Neuronal stem cell (in vitro differentiated cells): Measurements from ENCODE around the gene AIF1L.

Experiments
- DNase-seq: peaks from one replicate; pipeline ENCODE4 v3.0.0-alpha.2; 2013; ENCODE audit warnings: low spot score
- H2AFZ ChIP-seq: one replicate; pipeline ENCODE4 v1.6.1; 2013; ENCODE audit warnings: mild to moderate bottlenecking, low read length, inconsistent platforms
- H2AK5ac ChIP-seq: 2 replicates; pipeline ENCODE4 v1.6.1; 2013; ENCODE audit warnings: low read depth, mild to moderate bottlenecking, inconsistent platforms, low read length, moderate library complexity, mixed read lengths
- H2BK120ac ChIP-seq: 2 replicates; pipeline ENCODE4 v1.6.1; 2013; ENCODE audit warnings: low read depth, mild to moderate bottlenecking, inconsistent platforms, low read length, moderate library complexity, mixed read lengths
- H2BK12ac ChIP-seq: one replicate; pipeline ENCODE4 v1.6.1; 2013; ENCODE audit warnings: low read length, inconsistent platforms
- H2BK15ac ChIP-seq: 2 replicates; pipeline ENCODE4 v1.6.1; 2013; ENCODE audit warnings: mild to moderate bottlenecking, low read length, inconsistent platforms, mixed read lengths
- H2BK5ac ChIP-seq: one replicate; pipeline ENCODE4 v1.6.1; 2013; ENCODE audit warnings: inconsistent platforms, mild to moderate bottlenecking, low read length, moderate library complexity
- H3K14ac ChIP-seq: one replicate; pipeline ENCODE4 v1.6.1; 2013; ENCODE audit warnings: low read length, inconsistent platforms
- H3K18ac ChIP-seq: 2 replicates; pipeline ENCODE4 v1.6.1; 2013; ENCODE audit warnings: low read length, inconsistent platforms
- H3K23ac ChIP-seq: 2 replicates; pipeline ENCODE4 v1.6.1; 2013; ENCODE audit warnings: low read depth, mild to moderate bottlenecking, mixed read lengths, low read length, inconsistent platforms; ENCODE audit not compliant: poor library complexity
- H3K27ac ChIP-seq: replicated peaks from 3 replicates; pipeline ENCODE4 v1.5.1; 2013; ENCODE audit warnings: low read length, inconsistent platforms
- H3K27me3 ChIP-seq, 3 experiments: 2 replicates each; pipeline ENCODE4 v1.6.1; 2013; ENCODE audit warnings: low read length in 3 of 3, mild to moderate bottlenecking in 2 of 3, inconsistent platforms in 1 of 3, low read depth in 1 of 3, mixed read lengths in 1 of 3, moderate library complexity in 1 of 3; ENCODE audit not compliant: control insufficient read depth in 3 of 3, insufficient read depth in 3 of 3
- H3K36me3 ChIP-seq, 2 donors: replicated peaks in 1 of 2; 2 replicates each; pipeline ENCODE4 v1.6.1; 2013; ENCODE audit warnings: low read length in 2 of 2; ENCODE audit not compliant: control insufficient read depth in 2 of 2, insufficient read depth in 2 of 2
- H3K4ac ChIP-seq: 2 replicates; pipeline ENCODE4 v1.6.1; 2013; ENCODE audit warnings: inconsistent platforms, mild to moderate bottlenecking, low read length, moderate library complexity
- H3K4me1 ChIP-seq, 2 donors: 1 replicate in 1 of 2; 2 replicates in 1 of 2; pipeline ENCODE4 v1.6.1; 2013; ENCODE audit warnings: low read length in 2 of 2, low read depth in 1 of 2; ENCODE audit not compliant: control insufficient read depth in 2 of 2, insufficient read depth in 1 of 2
- H3K4me2 ChIP-seq: one replicate; pipeline ENCODE4 v1.6.1; 2013; ENCODE audit warnings: mild to moderate bottlenecking, low read length, inconsistent platforms; ENCODE audit not compliant: insufficient read depth, poor library complexity, severe bottlenecking
- H3K4me3 ChIP-seq, 2 donors: 2 replicates each; pipeline ENCODE4 v1.5.1; 2013; ENCODE audit warnings: low read length in 2 of 2, mild to moderate bottlenecking in 2 of 2, inconsistent platforms in 1 of 2, moderate library complexity in 1 of 2
- H3K79me1 ChIP-seq: one replicate; pipeline ENCODE4 v1.6.1; 2013; ENCODE audit warnings: low read depth, mild to moderate bottlenecking, inconsistent platforms, low read length, moderate library complexity
- H3K9ac ChIP-seq: one replicate; pipeline ENCODE4 v1.6.1; 2013; ENCODE audit warnings: mild to moderate bottlenecking, low read depth, low read length, inconsistent platforms; ENCODE audit not compliant: poor library complexity
- H3K9me3 ChIP-seq, 2 donors: replicated peaks in 1 of 2; 2 replicates each; pipeline versions ENCODE3 to v1.6.1; 2013; ENCODE audit warnings: low read length in 2 of 2, mild to moderate bottlenecking in 2 of 2, inconsistent platforms in 1 of 2, low read depth in 1 of 2, mixed read lengths in 1 of 2, moderate library complexity in 1 of 2; ENCODE audit not compliant: control insufficient read depth in 2 of 2, insufficient read depth in 1 of 2
- H4K8ac ChIP-seq: one replicate; pipeline ENCODE4 v1.6.1; 2013; ENCODE audit warnings: low read depth, mild to moderate bottlenecking, inconsistent platforms, low read length, moderate library complexity
- H4K91ac ChIP-seq: one replicate; pipeline ENCODE4 v1.6.1; 2013; ENCODE audit warnings: low read length, low read depth, mild to moderate bottlenecking, inconsistent platforms; ENCODE audit not compliant: poor library complexity
- WGBS, 2 donors: extraction: QIAGEN DNeasy Blood & Tissue Kit; methylation state at CpG; one replicate each; pipeline ENCODE4 v1.1.7; 2013; ENCODE audit warnings: missing lambda C conversion rate in 2 of 2, mixed read lengths in 1 of 2; ENCODE audit not compliant: insufficient read length in 2 of 2, insufficient replicate concordance in 1 of 2; ENCODE audit errors: extremely low coverage in 2 of 2; 5-methylcytosine and 5-hydroxymethylcytosine counted together

Gene AIF1L

DNA sequence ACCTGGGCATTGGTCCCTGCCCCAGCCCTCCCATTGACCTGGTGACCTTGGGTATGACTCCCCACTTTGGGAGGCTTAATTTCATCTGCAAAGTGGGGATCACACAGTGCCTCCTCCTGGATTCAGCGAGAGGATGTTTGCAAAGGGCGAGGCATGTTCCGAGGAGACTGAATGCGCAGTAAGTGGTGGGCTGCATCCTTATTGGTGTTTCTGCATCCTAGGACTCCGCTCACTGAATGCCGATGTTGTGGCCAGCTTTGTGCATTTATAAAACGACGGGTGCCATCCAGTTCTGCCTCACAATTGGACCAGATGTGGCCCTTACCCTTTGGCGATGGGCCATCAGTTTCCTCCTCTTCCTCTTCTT lies 23.5 kb upstream of the AIF1L start:
- Histone ChIP-seq H3K9me3 (no peaks in the 10 kb centered on the region), H4K91ac (no peak overlapping the region), H3K27me3 (peaks cover 0 to 14% (median 0%) of the 10 kb centered on the region in 3 experiments), H3K4me3 (no peak overlapping the region), H3K27ac (no peak overlapping the region), H3K4ac (no peak overlapping the region), H3K9ac (no peak overlapping the region), H3K14ac (no peak overlapping the region), H4K8ac (no peak overlapping the region), H3K4me1 (peaks cover 0 to 3% of the 10 kb centered on the region in 2 donors), H3K18ac (no peak overlapping the region), H2AFZ (no peak overlapping the region), H2BK12ac (no peak overlapping the region), H3K79me1 (no peaks in the 10 kb centered on the region), H3K4me2 (no peak overlapping the region), H2BK5ac (no peak overlapping the region), H2AK5ac (peak overlapping the region; percentile 8), H3K23ac (peak overlapping the region; percentile 58), H3K36me3 (no peaks in the 10 kb centered on the region), H2BK15ac (no peak overlapping the region), H2BK120ac (no peak overlapping the region)
- DNase-seq = no peak
- no CpG with 5 or more reads among the region's 9 CpGs for WGBS, 2 donors

DNA sequence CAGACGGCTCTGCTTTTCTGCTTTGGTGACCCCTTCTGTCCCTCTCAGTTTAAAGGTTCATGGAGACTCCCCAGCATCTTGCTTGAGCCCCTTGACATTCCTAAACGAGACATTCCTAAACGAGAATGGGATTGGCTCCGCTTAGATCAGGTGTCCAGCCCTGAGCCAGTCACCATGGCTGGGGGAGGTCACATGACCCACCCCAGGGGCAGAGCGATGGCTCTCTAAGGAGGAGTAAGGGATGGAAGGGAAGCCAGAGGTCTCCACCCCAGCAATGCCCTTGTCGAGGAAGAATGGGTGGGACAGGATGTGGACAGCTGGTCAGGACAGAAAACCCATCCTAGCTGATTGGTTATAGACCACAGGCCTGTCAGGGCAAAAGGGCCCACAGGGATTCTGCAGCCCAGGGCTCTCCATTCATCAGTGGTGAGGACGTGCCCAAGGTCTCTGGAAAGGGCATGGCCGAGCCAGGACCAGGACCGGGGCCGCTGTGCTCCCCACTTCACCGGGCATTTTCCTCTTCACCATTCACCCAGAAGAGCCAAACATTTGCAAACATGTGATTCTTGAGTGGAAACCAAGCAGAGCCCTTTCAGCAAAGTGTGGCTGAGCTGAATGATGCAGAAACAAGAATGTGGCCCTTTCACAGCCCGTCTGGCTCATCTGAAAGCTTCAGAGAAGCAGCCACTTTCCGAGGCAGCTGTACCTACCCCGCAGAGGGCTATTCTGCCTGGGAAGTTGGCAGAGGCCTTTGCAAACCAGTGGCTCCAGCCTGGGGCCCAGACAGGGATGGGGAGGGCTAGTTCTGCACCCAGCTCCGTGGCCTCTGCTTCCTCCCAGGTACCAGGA lies 19.8 kb upstream of the AIF1L start:
- Histone ChIP-seq H3K4me3 (no peak overlapping the region), H3K27ac (no peak overlapping the region), H3K4me1 (peaks cover 0 to 1% of the 10 kb centered on the region in 2 donors), H3K9me3 (no peaks in the 10 kb centered on the region), H3K9ac (peak overlapping the region; percentile 50), H3K27me3 (peaks cover 0 to 9% (median 0%) of the 10 kb centered on the region in 3 experiments), H2BK12ac (no peak overlapping the region), H3K4ac (no peak overlapping the region), H2AK5ac (no peak overlapping the region), H4K91ac (no peak overlapping the region), H3K18ac (no peak overlapping the region), H3K36me3 (no peaks in the 10 kb centered on the region), H2BK120ac (no peak overlapping the region), H3K14ac (no peak overlapping the region), H3K23ac (peak overlapping the region; percentile 93), H4K8ac (peak overlapping the region; percentile 52), H2AFZ (peak overlapping the region; percentile 80), H3K4me2 (no peak overlapping the region), H2BK5ac (no peak overlapping the region), H2BK15ac (no peak overlapping the region), H3K79me1 (no peaks in the 10 kb centered on the region)
- WGBS, 2 donors = no CpG with 5 or more reads among the region's 15 CpGs
- DNase-seq = no peak

DNA sequence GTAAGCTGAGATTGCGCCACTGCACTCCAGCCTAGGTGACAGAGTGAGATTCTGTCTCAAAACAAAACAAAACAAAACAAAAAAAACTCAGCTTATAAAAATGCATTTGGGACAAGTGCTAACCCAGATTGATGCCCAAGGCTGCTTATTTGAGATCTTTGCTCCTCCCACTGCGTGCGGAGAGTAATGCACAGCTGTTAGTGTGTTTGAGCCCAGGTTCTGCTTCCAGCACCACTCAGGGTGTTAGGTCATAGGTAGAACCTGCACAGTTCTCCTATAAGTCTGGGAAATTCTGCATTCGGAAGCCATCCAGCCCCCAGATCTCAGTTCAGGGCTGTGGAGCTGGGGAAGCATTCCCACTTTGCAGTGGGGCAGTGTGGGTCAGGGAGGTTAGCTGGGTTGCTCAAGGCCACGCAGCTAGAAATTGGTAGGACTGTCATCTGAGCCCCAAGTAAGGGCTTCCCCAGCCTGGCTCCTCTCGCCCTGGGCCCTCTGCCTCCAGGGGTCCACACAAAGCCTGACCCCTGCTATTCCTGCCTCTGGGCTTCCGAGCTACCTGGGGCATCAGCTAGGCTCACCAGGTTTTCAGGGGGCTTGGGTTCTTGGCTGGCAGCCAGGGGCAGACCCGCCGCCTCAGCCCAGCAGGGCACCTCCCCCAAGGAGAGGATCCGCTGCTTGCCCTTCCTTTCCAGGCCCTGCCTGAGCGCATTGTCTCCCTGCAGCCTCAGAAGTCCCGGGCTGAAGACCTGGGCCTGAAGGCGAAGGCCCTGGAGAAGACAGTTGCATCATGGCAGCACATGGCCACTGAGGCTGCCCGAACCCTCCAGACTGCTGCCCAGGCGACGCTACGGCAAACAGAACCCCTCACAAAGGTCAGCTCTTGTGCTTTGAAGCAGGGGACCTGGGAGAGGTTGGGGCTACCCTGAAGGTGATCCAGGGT lies 17.6 kb upstream of the AIF1L start:
- no peak overlapping the region for H3K14ac ChIP-seq
- H2BK12ac ChIP-seq = no peak overlapping the region
- no peaks in the 10 kb centered on the region for H3K36me3 ChIP-seq
- H4K91ac ChIP-seq = no peak overlapping the region
- H2BK15ac ChIP-seq = no peak overlapping the region
- no peak overlapping the region for H3K9ac ChIP-seq
- no peak overlapping the region for H3K4ac ChIP-seq
- H3K4me2 ChIP-seq = no peak overlapping the region
- peak overlapping the region; percentile 49 for H4K8ac ChIP-seq
- H3K23ac ChIP-seq = peak overlapping the region; percentile 94
- H3K9me3 ChIP-seq = no peaks in the 10 kb centered on the region
- no peak overlapping the region for H2BK5ac ChIP-seq
- DNase-seq = no peak
- no peak overlapping the region for H3K27ac ChIP-seq
- peaks cover 0 to 1% of the 10 kb centered on the region in 2 donors for H3K4me1 ChIP-seq
- peak overlapping the region; percentile 69 for H2AK5ac ChIP-seq
- WGBS, 2 donors = no CpG with 5 or more reads among the region's 17 CpGs
- peak overlapping the region; percentile 38 for H3K18ac ChIP-seq
- H3K4me3 ChIP-seq = no peak overlapping the region
- no peaks in the 10 kb centered on the region for H3K79me1 ChIP-seq
- H2AFZ ChIP-seq = no peak overlapping the region
- H2BK120ac ChIP-seq = no peak overlapping the region
- H3K27me3 ChIP-seq = peaks cover 0 to 6% (median 0%) of the 10 kb centered on the region in 3 experiments

DNA sequence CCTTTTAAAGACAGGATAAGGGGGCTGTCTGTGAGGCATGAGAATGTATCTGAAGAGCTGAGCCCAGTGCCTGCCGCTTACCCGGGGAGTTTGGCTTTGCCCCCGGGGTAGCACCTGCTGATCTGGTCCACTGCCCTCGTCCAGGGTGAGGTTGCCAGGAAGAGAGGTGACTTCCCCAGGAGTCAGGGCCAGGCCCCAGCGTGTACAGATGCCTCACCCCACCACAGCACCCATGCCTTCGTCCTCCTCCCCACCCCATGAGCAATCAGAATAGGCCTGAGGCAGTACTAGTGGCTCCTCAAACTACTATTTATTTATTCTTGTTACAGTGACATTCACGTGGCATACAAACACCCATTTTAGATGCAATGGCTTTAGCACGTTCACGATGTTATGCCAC lies 15.7 kb upstream of the AIF1L start:
- H3K18ac ChIP-seq = no peak overlapping the region
- peak overlapping the region; percentile 81 for H3K23ac ChIP-seq
- no peak overlapping the region for H4K8ac ChIP-seq
- H2BK12ac ChIP-seq = no peak overlapping the region
- no peak overlapping the region for H3K27ac ChIP-seq
- no peak for DNase-seq
- no peaks in the 10 kb centered on the region for H3K36me3 ChIP-seq
- H3K27me3 ChIP-seq = peaks cover 0 to 14% (median 0%) of the 10 kb centered on the region in 3 experiments
- no peak overlapping the region for H2BK5ac ChIP-seq
- H3K79me1 ChIP-seq = no peaks in the 10 kb centered on the region
- H3K4me1 ChIP-seq = peaks cover 0 to 3% of the 10 kb centered on the region in 2 donors
- no CpG with 5 or more reads among the region's 9 CpGs for WGBS, 2 donors
- H3K4ac ChIP-seq = no peak overlapping the region
- H3K4me2 ChIP-seq = no peak overlapping the region
- no peak overlapping the region for H3K9ac ChIP-seq
- H2AK5ac ChIP-seq = no peak overlapping the region
- H2BK15ac ChIP-seq = no peak overlapping the region
- H3K4me3 ChIP-seq = no peak overlapping the region
- H3K14ac ChIP-seq = no peak overlapping the region
- H2AFZ ChIP-seq = no peak overlapping the region
- no peak overlapping the region for H2BK120ac ChIP-seq
- no peak overlapping the region for H4K91ac ChIP-seq
- no peaks in the 10 kb centered on the region for H3K9me3 ChIP-seq
